HEK293 (cell line): Measurements from ENCODE around the gene SUPT3H.

Source experiments
- CTCF ChIP-seq: fragments of 450-650 bp; formaldehyde crosslinking; IDR thresholded peaks from 2 replicates; pipeline ENCODE4 v1.5.1; 2016; ENCODE audit warnings: missing biosample characterization, missing genetic modification characterization
- PBX3 ChIP-seq: sonication (generic); formaldehyde crosslinking; IDR thresholded peaks from 2 replicates; pipeline ENCODE4 v1.8.1; 2022; ENCODE audit warnings: mild to moderate bottlenecking, moderate library complexity, missing genetic modification reagents
- PRDM10 ChIP-seq: fragments of 450-650 bp; formaldehyde crosslinking; IDR thresholded peaks from 2 replicates; pipeline ENCODE4 v1.5.1; 2016; ENCODE audit warnings: missing biosample characterization, missing genetic modification characterization
- YY1 ChIP-seq: fragments of 450-650 bp; formaldehyde crosslinking; IDR thresholded peaks from 2 replicates; pipeline ENCODE4 v1.5.1; 2018; ENCODE audit warnings: missing biosample characterization, missing genetic modification characterization
- ZBTB1 ChIP-seq: fragments of 450-650 bp; formaldehyde crosslinking; IDR thresholded peaks from 2 replicates; pipeline ENCODE4 v1.5.1; 2016; ENCODE audit warnings: missing biosample characterization, missing genetic modification characterization
- ZNF157 ChIP-seq: fragments of 450-650 bp; formaldehyde crosslinking; IDR thresholded peaks from 2 replicates; pipeline ENCODE4 v1.5.1; 2016; ENCODE audit warnings: missing biosample characterization, missing genetic modification characterization
- ZNF16 ChIP-seq: fragments of 450-650 bp; formaldehyde crosslinking; IDR thresholded peaks from 2 replicates; pipeline ENCODE4 v1.5.1; 2016; ENCODE audit warnings: low read depth, missing biosample characterization, missing genetic modification characterization

- TF ChIP-seq CTCF (tag by site-specific recombination), result no peak
- no peak for TF ChIP-seq PRDM10 (tag by site-specific recombination)
- no peak for TF ChIP-seq YY1 (tag by site-specific recombination)
- TF ChIP-seq PBX3, result no peak
- TF ChIP-seq ZBTB1 (tag by site-specific recombination), result no peak
- TF ChIP-seq ZNF16 (tag by site-specific recombination), result no peak
- no peak for TF ChIP-seq ZNF157 (tag by site-specific recombination)
These were observed 77.0 kb downstream of the SUPT3H start for GRCh38 chr6:45300736-45301135.
